Fibroblast of skin of right biceps (primary cell): Measurements from ENCODE around the gene ADM2.
A peak's percentile ranks its signal among the peaks of the same experiment; 100 is the strongest.
"Not testable (repeated sequence)": the region's sequence is repeated elsewhere in the genome, so short reads cannot be mapped to it uniquely, and the experiment has no call there.

Experiments
- DNase-seq: peaks from one replicate; pipeline ENCODE4 v3.0.0-alpha.2; 2013

ADM2 gene

DNA sequence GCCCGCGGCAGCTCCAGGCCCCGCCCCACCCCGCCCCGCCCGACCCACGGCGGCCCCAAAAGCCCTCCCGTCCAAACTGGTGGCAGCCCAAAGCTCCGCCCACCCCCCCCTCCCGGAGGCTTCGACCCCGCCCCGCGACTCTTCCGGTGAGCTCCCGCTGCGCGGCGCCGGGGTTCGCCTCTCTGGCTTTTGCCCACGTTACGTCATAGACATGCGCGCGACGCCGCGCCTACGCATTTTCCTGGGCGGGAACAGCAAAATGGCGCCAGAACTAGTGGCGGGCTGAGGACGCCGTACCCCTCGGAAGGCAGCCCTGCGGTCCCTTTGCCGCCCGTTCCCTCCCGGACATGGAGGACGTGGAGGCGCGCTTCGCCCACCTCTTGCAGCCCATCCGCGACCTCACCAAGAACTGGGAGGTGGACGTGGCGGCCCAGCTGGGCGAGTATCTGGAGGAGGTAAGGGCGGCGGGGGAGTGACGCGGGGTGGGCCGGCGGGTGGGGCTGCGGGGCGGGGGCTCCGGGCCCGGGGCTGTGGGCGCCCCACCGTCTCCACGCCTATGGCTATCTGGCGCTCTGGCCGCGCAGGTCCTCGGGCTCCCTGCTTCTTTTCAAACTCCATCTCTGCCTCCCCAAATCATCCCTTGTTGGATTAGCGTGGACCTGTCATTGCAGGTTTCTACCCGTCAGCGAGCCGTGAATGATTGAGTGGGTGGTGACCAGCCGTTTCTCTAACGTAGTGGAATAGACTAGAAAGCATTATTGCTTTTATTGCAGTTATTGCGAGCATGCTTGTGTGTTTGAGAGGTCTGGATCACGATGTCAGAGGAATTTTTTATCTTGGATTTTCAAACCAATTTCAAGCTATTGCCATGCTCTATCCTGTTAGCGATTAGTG lies 26.9 kb downstream of the ADM2 start, which contains the start of gene NCAPH2:
Gene NCAPH2 (plus strand): TSS at position 234 of the 894 bp plus-strand sequence. CDS start 114 bp downstream, at position 348.
- DNase-seq: peak; percentile 97

DNA sequence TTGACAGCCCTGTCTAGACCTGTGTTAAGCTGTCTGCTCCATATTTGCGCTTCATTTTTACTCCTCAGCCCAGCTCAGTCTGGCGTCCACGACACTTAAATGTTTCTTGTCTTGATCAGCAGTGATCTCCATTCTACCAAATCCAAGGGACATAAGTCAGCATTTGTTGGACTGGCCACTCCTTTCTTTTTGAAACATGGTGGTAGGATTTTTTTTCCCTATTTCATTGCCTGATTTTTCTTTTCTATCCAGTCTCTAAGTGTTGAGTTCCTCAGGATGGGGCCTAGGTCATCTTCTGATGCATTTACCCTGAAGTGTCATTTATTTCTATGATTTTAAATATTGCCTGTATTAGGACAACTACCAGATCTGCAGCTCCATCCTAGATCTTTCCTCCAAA lies 27.6 kb downstream of the ADM2 start:
- DNase-seq: no peak

DNA sequence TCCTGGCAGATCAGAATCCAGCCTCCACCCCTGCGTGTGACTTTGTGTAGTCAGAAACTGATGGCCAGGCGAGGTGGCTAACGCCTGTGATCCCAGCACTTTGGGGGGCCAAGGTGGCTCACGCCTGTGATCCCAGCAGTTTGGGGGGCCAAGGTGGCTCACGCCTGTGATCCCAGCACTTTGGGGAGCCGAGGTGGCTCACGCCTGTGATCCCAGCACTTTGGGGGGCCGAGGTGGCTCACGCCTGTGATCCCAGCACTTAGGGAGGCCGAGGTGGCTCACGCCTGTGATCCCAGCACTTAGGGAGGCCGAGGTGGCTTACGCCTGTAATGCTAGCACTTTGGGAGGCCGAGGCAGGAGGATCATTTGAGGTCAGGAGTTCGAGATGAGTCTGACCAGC lies 31.8 kb downstream of the ADM2 start:
- no peak for DNase-seq

DNA sequence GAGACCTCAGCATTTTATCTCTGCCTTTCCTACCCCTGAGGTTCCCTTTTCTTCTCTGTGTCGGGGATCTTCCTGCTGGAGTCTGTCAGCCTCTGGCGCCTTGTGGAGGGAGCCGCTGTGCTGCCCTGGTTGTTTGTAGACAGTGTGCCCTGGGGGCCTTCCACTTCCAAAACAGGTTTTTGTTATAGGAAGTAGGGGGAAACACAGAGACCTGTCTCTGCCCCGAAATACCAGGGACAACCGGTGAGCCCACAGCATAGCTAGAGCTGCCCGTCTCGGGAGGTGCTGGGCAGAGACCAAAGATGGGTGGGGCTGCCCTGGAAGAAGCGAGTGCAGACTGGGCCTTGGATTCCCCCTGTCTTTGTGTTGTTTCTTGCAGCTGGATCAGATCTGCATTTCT lies 34.7 kb downstream of the ADM2 start:
- no peak for DNase-seq

DNA sequence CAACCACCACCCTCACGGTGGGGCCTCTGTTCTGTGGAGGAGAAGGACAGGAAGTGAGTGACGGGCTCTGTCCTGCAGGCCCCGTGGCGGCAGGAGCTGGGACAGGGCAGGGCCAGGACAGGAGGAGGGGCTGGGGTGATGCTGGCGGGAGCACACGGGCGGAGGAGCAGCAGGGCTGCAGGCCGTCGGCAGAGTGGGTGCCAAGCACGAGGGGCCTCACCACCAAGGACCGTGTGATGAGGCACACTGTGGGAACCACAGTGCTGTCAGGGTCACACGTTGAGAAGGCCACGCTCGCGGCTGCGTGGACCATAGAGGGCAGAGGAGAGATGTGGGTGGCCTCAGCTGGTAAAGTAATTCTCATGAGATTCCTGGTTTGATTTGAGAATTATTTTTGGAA lies 35.5 kb downstream of the ADM2 start:
- no peak for DNase-seq

DNA sequence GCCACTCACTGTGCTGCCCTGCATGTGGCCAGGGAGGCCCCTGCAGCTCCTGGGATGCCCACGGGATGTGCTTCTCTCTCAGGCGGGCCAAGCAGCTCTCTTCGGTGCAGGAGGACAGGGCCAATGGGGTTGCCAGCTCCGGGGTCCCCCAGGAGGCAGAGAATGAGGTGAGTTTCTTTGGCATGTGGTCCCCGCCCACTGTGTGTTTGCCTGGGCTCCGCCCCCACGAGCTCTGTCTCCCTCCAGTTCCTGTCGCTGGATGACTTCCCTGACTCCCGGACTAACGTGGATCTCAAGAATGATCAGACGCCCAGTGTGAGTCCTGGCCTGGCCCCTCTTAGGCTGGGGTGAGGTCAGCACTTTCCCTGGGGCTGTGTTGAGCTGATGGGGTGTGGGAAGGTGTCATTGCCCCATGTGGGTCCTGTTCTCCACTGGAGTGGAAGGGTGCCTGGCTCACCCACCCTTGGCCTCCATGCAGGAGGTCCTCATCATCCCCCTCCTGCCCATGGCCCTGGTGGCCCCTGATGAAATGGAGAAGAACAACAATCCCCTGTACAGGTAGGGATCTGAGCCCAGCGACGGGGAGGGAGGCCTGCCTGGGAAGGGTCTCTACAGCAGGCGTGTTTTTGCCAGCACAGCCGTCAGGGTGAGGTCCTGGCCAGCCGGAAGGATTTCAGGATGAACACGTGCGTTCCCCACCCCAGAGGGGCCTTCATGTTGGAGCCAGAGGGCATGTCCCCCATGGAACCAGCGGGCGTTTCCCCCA lies 36.3 kb downstream of the ADM2 start:
- no peak for DNase-seq

DNA sequence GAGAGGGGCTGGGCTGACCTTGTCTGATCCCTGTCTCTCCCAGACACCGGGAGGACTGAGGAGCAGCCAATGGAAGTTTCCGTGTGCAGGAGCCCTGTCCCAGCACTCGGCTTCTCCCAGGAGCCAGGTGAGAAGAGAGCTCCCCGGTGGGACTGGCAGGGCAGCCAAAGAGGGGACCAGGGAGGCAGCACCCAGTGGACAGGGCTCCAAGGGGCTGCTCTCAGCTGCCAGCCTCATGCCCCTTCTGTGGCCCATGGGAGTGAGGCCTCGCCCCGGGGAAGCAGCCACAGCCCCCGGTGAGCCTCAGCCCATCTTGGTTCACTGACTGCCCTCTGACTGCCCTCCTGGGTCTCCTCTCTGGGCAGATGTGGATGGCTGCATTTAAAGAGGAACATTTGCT lies 37.3 kb downstream of the ADM2 start:
- DNase-seq: no peak

DNA sequence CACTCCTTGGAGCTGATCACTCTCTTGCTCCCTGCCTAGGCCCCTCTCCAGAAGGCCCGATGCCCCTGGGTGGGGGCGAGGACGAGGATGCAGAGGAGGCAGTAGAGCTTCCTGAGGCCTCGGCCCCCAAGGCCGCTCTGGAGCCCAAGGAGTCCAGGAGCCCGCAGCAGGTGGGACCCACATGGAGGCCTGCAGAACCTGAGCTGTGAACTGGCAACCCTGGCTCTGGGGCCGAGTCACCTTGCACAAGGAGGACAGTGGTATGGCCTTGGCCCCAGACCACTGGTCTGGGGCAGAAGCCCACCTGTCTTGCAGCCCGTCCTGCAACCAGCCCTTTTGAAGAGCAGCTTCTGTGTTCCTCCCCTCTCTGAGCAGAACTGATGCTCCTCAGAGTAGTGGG lies 37.8 kb downstream of the ADM2 start:
- no peak for DNase-seq

DNA sequence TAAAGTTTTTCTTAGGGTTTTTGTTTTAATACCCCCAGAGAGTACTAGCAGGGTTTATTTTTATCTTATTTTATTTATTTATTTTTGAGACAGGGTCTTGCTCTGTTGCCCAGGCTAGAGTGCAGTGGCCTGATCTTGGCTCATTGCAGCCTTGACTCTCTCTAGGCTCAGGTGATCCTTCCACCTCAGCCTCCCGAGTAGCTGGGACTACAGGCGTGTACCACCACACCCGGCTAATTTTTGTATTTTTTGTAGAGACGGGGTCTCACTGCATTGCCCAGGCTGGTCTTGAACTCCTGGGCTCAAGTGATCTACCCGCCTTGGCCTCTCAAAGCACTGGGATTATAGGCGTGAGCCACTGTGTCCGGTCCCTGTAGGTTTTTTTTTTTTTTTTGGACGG lies 38.8 kb downstream of the ADM2 start:
- not testable (repeated sequence) for DNase-seq

DNA sequence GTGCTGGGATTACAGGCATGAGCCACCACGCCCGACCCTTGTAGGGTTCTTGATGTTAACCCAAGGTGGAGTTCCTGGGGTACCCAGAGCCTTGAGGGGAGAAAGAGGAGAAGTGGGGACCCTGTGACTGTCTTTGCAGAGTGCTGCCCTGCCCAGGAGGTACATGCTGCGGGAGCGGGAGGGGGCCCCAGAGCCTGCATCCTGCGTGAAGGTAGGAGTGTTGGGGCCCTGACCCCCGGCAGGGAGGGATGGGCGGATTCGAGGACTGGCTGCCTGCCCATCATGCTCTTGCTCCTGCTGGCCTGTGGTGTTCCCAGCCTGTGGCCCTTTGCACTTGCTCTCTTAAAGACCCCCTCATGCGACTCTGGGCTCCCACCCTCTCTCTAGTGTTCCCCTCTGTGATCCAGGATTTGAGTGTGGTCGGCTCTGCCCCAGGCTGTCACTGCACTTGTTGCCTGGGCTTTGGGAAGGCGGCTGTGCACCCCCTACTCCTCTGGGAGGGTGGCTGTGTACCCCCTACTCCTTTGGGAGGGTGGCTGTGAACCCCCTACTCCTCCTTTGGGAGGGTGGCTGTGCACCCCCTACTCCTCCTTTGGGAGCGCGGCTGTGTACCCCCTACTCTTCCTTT lies 39.6 kb downstream of the ADM2 start:
- no peak for DNase-seq

DNA sequence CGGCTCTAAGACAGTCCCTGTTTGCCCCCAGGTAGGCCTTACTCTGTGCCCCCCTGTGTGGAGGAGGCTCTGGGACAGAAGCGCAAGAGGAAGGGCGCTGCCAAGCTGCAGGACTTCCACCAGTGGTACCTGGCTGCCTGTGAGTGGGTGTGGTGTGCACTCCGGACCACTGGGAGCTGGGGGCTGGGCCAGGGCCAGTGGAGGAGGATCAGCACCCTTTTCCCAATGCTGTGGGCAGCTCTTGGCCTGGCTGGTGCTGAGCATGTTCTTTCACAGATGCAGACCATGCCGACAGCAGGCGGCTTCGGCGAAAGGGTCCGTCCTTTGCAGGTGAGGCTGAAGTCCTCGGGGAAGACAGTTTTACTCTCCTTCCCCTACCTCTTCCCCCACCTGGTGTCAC lies 40.4 kb downstream of the ADM2 start:
- DNase-seq: no peak

DNA sequence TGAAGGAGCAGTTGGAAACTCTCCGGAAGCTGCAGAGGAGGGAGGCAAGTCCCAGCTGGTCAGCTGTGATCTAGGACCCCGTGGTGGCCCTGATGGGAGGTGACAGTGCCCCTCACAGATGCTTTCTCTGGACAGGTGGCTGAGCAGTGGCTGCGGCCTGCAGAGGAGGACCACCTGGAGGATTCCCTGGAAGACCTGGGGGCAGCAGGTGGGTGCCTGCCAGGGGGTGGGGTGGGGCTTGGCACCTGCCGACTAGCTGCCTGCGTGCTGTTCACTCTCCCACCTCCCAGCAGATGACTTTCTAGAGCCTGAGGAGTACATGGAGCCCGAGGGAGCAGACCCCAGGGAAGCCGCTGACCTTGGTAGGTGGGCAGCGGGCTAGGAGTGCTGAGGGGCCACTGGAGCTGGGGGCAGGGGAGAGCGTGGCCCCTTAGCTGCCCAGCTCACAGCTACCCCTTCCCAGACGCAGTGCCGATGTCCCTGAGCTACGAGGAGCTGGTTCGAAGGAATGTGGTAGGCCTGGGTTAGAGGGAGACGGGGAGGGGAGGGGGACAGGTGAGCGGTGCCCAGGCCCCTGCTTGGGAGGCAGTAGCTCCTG lies 41.0 kb downstream of the ADM2 start:
- no peak for DNase-seq

DNA sequence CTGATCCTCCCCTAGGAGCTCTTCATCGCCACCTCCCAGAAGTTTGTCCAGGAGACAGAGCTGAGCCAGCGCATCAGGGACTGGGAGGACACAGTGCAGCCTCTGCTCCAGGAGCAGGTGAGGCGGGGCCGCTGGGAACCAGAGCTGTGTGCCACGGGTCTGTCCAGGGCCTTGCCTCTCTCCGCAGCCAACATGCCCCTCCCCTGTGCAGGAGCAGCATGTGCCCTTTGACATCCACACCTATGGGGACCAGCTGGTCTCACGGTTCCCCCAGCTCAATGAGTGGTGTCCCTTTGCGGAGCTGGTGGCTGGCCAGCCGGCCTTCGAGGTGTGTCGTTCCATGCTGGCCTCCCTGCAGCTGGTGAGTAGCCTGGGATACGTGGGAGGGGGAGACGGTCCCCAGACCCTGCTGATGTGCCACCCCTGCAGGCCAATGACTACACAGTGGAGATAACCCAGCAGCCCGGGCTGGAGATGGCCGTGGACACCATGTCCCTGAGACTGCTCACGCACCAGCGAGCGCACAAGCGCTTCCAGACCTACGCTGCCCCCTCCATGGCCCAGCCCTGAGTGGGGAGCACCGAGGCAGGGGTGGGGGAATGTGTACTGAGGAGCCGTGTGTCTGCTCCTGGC lies 41.6 kb downstream of the ADM2 start:
- DNase-seq: no peak

DNA sequence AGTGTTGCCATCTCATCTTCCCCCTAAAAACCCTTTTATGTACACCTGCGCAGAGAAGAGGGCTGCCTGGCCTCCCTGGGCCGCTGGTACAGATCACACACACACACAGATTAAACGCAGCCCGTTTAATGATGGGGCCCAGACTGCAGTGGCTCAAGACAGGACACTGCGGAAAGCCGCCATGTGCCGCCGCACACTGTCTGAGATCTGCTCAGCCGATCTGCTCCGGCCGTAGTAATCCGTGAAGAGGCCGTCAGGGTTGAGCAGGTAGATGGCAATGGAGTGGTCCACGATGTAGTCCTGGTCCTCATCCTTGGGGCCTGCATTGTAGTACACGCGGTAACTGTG lies 42.1 kb downstream of the ADM2 start:
- no peak for DNase-seq

DNA sequence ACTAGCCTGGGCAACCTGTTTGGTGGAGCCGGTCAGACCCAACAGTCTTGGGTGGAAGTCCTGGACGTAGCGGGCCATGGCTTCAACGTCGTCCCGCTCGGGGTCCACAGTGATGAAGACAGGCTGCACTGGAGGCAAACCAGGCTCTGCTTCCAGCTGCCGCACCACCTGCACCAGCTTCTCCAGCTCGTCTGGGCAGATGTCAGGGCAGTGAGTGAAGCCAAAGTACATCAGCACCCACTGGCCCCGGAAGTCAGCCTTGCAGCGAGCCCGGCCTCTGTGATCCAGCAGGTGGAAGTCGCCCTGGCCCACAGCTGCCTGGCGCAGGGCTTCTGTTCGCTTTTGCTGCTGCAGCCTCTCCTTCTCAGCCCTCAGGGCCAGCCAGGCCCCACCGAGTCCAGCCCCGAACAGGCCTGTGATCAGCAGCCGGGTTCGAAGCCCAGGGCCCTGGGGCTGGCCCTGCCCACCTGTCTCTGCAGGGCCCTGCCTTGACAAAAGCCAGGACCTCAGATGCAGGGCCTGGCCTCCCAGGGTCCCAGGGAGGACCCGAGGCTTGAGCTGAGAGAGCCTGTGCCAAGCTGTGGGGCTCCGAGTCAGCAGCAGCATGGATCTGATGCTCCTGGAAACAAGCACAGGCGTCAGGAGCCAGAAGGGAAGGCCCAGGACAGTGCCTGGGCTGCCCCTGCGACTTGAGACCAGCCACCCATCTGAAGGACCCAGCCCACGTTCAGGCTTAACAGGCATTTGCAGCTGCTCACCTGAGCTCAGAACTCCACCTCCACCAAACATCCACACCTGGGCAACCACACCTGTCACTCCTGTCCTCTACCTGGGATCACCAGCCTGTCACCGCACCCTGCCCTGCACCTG lies 42.7 kb downstream of the ADM2 start:
- DNase-seq: no peak

DNA sequence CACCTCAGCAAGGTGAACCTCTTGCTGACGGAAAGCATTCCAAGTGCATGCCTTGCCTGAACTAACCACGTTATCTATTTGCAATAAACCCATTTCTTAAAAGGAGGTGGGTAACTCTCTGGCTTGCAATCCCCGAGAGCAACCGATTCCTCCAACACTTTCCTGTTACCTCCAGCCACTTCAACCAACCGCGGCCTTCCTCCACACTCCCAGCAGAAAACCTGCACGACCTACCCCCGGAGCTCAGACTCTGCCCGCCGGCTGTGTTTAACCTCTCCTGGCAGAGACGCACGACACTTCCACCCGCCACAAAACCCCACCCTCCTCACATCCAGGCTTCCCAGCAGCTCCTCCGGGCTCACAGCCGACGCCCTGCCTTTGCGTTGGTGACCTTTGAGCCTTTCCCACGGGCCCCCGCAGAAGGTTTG lies 43.3 kb downstream of the ADM2 start:
- DNase-seq: no peak

DNA sequence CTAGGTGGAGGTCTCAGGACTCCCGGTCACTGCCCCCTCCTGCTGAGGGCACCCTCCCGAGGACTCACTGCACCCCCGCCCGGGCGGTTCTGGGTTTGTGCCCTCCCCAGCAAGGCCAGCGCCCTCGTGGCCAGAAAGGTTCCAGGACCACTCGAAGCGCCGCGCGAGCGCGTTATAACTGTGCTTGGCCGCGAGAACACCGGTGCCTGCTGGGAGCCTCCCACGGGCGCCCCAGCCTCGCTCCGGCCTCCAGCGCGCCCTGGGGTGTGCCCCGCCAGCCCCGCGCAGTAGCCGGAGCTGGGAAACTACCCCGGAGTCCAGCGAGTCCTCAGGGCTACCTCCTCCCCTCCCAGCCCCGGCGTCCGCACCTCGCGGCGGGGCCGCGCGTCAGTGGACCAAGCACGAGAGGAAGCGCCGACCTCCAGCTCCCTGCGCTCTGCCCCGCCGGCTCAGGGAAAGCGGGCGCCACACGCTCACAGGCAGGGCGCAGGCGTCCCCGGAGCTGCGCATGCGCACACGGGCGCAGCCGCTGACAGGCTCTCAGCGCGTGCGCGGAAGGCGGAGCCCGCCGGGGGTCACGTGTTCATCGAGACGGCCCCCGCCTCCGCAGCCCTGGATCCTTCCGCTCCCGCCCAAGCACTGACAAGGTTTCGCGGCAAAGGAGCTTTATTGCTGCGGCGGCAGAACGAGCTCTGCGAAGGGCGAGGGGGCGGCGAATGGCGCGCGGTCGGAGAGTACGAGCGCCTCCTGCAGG lies 43.9 kb downstream of the ADM2 start, which contains the start of gene SCO2:
Gene SCO2 (minus strand): TSS at position 495 of the 754 bp plus-strand sequence. CDS start 1,187 bp downstream, outside the sequence.
- DNase-seq: peak; percentile 98

DNA sequence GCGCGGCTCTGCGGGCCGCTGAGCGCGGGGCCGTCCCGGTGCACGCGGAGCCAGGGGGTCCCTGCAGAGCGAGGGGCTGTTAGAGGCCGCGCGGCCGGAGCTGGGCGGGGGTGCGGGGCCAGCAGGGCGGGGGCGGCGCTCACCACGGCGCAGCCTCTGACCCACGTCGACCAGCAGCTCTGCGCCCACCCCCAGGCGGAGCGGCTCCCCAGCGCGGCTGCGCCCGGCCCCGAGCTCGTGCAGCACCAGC lies 44.4 kb downstream of the ADM2 start:
- no peak for DNase-seq

DNA sequence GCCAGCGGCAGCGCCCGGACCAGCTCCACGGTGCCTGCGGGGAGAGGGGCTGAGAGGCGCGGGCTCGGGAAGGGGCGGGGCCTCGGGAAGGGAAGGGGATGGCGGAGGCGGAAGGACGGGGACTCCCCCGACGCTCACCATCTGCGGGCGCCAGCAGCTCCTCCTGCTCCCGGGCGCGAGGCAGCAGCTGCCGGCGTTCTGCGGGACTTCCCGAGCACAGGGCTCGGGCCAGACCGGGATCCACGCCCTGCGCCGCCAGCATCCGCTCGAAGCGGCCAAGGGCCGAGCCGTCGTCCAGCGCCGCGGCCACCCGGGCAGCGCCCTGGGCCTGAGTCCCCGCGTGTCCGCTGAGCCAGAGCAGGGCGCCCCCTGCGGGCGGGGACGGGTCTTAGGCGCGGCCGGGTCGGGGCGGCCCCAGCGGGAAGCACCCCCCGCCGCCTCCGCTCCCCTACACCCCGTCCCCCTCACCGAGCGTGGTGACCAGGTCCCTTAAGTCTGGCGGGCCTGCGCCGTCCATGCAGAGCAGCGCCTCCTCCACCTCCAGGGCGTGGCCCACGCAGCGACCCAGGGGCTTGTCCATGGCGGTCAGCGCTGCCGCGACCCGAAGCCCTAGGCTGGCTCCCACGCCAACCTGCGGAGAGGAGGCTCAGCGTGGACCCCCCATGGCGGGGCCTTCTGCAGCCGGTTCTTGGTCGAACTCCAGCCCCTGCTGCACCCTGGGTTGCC lies 44.9 kb downstream of the ADM2 start:
- peak; percentile 81 for DNase-seq
